GM12873 (cell line): ENCODE results near the gene ZNF593.

Experiments
- TF ChIP-seq, protein P1 (sequence below): IDR thresholded peaks from 2 replicates; pipeline ENCODE4 v1.5.1; 2012; ENCODE audit warnings: low read depth, mild to moderate bottlenecking, moderate library complexity, low read length, control low read depth; ENCODE audit not compliant: insufficient read depth; ENCODE audit errors: missing control alignments

The ZNF593 gene

DNA sequence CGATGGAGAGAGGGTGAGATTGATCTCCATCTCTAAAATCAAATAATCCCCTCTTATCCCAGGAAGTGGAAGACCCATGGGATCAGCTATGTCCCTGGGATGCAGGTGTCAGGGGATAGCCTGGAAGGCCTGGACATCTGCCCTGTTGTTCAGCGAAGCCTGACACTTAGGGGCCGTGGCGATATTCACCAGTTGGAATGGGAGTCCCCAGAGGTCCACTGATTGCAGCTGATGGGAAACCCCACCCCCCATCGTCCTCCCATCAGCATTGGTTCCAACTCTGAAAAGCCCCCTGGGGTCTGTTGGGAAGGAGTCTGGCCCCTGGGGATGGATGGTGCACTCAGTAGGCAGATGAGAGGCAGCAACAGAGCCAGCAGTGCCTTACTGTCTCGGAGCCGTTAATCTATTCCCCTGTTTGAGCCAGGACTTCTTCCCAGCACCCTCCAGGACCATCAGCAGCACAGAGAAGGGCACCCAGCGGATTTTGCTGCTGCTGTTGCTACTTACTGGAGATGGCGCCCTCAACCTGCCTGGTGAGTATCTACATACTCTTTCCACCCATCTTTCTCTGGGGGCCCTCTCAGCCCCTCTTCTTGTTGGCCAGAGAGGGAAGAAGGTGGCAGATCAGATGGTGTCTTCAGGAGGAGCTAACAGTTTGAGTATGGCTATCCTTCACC is 34.1 kb downstream of the ZNF593 start:
- TF ChIP-seq, protein P1, sequence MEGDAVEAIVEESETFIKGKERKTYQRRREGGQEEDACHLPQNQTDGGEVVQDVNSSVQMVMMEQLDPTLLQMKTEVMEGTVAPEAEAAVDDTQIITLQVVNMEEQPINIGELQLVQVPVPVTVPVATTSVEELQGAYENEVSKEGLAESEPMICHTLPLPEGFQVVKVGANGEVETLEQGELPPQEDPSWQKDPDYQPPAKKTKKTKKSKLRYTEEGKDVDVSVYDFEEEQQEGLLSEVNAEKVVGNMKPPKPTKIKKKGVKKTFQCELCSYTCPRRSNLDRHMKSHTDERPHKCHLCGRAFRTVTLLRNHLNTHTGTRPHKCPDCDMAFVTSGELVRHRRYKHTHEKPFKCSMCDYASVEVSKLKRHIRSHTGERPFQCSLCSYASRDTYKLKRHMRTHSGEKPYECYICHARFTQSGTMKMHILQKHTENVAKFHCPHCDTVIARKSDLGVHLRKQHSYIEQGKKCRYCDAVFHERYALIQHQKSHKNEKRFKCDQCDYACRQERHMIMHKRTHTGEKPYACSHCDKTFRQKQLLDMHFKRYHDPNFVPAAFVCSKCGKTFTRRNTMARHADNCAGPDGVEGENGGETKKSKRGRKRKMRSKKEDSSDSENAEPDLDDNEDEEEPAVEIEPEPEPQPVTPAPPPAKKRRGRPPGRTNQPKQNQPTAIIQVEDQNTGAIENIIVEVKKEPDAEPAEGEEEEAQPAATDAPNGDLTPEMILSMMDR = peak; percentile 31

DNA sequence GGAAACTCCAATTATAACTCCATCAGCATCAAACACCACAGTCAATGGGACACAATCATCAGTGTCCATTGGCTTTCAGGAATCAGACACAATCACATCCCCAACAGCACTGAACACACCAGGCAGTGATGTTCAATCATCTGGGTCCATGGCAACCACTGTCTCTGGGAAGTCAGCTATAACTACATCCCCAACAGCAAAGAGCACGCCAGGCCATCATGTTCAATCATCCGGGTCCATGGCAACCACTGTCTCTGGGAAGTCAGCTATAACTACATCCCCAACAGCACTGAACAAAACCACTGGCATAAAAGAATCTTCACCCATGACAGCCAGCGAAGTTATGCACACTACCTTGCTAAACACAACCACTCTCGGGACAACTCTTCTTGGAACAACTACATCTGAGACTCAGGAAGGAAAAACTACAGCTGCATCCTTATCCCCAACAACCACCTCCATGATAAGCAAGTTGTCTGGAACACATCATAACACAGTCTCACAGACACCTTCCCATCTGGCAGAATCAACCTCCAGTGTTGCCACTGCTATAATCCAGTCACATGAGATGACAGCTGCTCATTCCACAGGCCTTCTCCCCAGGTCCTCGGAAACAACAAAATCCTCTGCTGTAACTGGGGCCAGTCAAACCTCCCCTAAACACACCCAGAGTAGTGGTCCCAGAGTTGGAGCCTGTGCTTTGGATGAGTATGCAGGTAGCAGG is 40.6 kb downstream of the ZNF593 start:
- TF ChIP-seq, protein P1 = no peak

DNA sequence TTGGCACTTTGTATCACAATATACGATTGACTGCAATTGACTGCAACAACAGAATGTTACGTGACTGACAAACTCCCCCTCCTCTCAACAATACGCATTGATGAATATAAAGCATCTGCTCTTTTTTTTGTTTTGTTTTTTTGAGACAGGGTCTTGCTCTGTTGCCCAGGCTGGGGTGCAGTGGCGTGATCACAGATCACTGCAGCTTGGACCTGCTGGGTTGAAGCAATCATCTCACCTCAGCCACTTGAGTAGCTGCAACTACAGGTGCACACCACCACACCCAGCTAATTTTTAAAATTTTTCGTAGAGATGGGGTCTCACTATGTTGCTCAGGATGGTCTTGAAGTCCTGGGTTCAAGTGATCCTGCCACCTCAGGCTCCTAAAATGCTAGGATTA is 43.0 kb downstream of the ZNF593 start:
- TF ChIP-seq, protein P1 = no peak

DNA sequence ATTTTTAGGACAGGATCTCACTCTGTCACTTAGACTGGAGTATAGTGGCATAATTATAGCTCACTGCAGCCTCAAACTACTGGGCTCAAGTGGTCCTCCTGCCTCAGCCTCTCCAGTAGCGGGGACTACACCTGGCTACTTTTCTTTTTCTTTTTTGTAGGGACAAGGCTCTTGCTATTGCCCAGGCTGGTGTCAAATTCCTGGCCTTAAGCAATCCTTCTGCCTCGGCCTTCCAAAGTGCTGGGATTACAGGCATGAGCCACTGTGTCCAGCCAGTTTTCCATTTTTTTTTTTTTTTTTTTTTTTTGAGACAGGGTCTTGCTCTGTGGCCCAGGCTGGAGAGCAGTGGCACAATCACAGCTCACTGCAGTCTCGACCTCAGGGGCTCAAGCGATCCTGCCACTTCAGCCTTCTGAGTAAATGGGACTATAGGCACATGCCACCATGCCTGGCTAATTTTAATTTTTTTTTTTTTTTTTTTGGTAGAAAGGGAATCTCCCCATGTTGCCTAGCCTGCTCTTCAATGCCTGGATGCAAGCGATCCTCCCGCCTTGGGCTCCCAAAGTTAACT is 43.7 kb downstream of the ZNF593 start:
- TF ChIP-seq, protein P1 = no peak

DNA sequence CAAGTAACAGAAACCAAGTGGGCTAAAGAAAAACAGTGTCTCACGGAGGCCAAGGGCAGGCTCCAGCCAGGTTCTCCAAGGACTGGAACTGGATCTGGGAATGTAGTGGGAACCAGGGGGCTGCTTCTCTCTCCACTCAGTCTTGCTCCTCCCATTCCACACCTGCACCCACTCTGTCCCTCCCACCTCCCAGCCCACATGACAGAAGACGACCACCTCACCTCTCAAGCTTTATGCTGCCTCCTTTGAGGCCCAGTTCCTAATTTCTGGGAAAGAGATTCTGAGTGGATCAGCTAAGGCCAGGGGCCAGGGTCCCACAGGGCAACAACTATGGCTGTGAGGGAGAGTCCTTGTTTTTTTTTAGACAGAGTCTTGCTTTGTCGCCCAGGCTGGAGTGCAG is 45.5 kb downstream of the ZNF593 start:
- TF ChIP-seq, protein P1 = no peak

DNA sequence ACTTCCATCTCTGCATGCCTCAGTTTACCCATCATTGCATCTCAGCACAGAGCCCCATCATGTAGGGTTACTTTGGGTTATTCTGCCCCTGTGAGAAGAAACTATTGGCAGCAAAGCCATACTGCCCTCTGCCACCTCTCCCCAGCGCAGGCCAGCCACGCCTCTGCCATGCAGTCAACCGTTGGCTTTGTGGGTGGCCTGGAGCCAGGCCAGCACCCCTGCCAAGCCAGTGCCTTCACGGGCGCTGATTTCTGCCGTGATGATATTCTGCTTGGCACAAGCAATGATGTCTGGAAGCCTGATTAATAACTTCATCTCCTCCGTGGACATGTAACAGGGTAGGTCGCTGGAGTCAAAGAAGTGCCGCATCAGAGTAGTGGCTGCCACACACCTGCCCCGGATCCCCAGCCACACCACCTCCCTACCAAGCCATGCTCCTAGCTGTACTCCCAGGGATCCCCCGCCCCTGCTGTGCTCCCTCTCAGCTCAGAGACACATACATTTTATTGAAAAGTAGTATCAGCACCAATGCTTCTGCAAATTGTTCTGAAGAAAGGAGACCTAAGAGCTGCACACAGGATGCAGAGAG is 49.3 kb downstream of the ZNF593 start:
- TF ChIP-seq, protein P1 = no peak
